GM12878 (cell line): ENCODE measurements around the gene GLT1D1. TPM values are rescaled to one million over a fixed set of nuclear protein-coding genes. Genes with fewer than 3 reads are reported as not detected.

Experiments used
- ATAC-seq: fragments of 200-7000 bp; cut with Tn5 transposase; 3 replicates; pipeline ENCODE4 v1.9.1; 2020; ENCODE audit warnings: mild to moderate bottlenecking, moderate library complexity
- BruUV-seq: library from RNA; stranded (reverse); fragments of 400-500 nt; replicated peaks from 2 replicates; lab custom pipeline; 2021; lab: Mats Ljungman, UMichigan
- CTCF ChIA-PET: fragments of 300-600 bp; sonication (Branson Sonifier 250); formaldehyde crosslinking; extraction: SDS; loops from one replicate; lab custom pipeline; 2021; ENCODE audit warnings: inconsistent platforms; lab: Yijun Ruan, JAX
- POLR2A ChIA-PET: fragments of 350-600 bp; formaldehyde crosslinking; extraction: SDS; loops from one replicate; lab custom pipeline; 2021; ENCODE audit warnings: inconsistent platforms; lab: Charles Lee
- RAD21 ChIA-PET: fragments of 300-600 bp; sonication (Branson Sonifier 250); formaldehyde crosslinking; loops from one replicate; lab custom pipeline; 2023; ENCODE audit warnings: antibody characterized with exemption; ENCODE audit not compliant: unreplicated experiment; lab: Charles Lee
- SMC1A ChIA-PET: fragments of 300-600 bp; sonication (Branson Sonifier 250); formaldehyde crosslinking; loops from one replicate; lab custom pipeline; 2023; ENCODE audit not compliant: unreplicated experiment, uncharacterized antibody; lab: Charles Lee
- DNase-seq: peaks from one replicate; pipeline ENCODE4 v3.0.0-alpha.2; 2011; ENCODE audit warnings: low read depth, low spot score
- FAIRE-seq: peaks from 3 replicates; lab custom pipeline; 2011; peaks lifted over from hg19 to GRCh38; lab: Jason Lieb, UNC
- H2AFZ ChIP-seq: 2 replicates; pipeline ENCODE4 v1.6.0; 2011; ENCODE audit warnings: low read depth, low read length, control low read depth; ENCODE audit not compliant: control insufficient read depth
- H3K27ac ChIP-seq: 2 replicates; pipeline ENCODE4 v1.5.1; 2011; ENCODE audit warnings: control low read depth; ENCODE audit not compliant: control insufficient read depth, insufficient read depth
- H3K27me3 ChIP-seq, 2 experiments: replicated peaks in 1 of 2; 2 replicates each; pipeline versions ENCODE4 v1.6.0 to v1.6.1; 2011; ENCODE audit warnings: low read length in 1 of 2; ENCODE audit not compliant: control insufficient read depth in 2 of 2, insufficient read depth in 2 of 2
- H3K36me3 ChIP-seq, 2 experiments: 2 replicates each; pipeline ENCODE4 v1.5.1; 2011; ENCODE audit warnings: low read length in 1 of 2; ENCODE audit not compliant: control insufficient read depth in 2 of 2, insufficient read depth in 2 of 2
- H3K4me1 ChIP-seq: 2 replicates; pipeline ENCODE4 v1.6.1; 2011; ENCODE audit warnings: mild to moderate bottlenecking, low read length, moderate library complexity, mixed read lengths; ENCODE audit not compliant: control insufficient read depth, insufficient read depth
- H3K4me2 ChIP-seq: 2 replicates; pipeline ENCODE4 v1.6.0; 2011; ENCODE audit warnings: control low read depth; ENCODE audit not compliant: control insufficient read depth, insufficient read depth
- H3K4me3 ChIP-seq: fragments of 200-600 bp; sonication (generic); 2 replicates; pipeline ENCODE4 v1.5.1; 2016
- H3K79me2 ChIP-seq: 2 replicates; pipeline ENCODE4 v1.6.0; 2011; ENCODE audit warnings: low read length; ENCODE audit not compliant: control insufficient read depth, insufficient read depth
- H3K9ac ChIP-seq: 2 replicates; pipeline ENCODE4 v1.8.0; 2011; ENCODE audit warnings: low read length, control low read depth, mixed read lengths; ENCODE audit not compliant: control insufficient read depth, insufficient read depth
- H3K9me3 ChIP-seq: replicated peaks from 3 replicates; pipeline ENCODE4 v1.5.1; 2011; ENCODE audit warnings: mild to moderate bottlenecking, low read length; ENCODE audit not compliant: control insufficient read depth, insufficient read depth
- H4K20me1 ChIP-seq: 2 replicates; pipeline ENCODE4 v1.6.0; 2011; ENCODE audit not compliant: control insufficient read depth, insufficient read depth
- BHLHE40 ChIP-seq, 2 experiments: fragments of 450-650 bp in 1 of 2; IDR thresholded peaks; 2 replicates each; pipeline ENCODE4 v1.6.1; 2011 to 2017; ENCODE audit warnings: low read depth in 2 of 2, borderline replicate concordance in 1 of 2, improper control_type of control experiment in 1 of 2, low read length in 1 of 2, mild to moderate bottlenecking in 1 of 2
- BMI1 ChIP-seq: fragments of 450-650 bp; IDR thresholded peaks from 2 replicates; pipeline ENCODE4 v1.6.1; 2016; ENCODE audit warnings: mild to moderate bottlenecking, moderate library complexity, borderline replicate concordance
- ETV6 ChIP-seq, 2 experiments: fragments of 450-650 bp in 1 of 2; IDR thresholded peaks in 1 of 2; conservative IDR thresholded peaks in 1 of 2; 2 replicates each; pipeline ENCODE4 v1.6.1; 2014; ENCODE audit warnings: antibody characterized with exemption in 1 of 2, borderline replicate concordance in 1 of 2, low read depth in 1 of 2, mild to moderate bottlenecking in 1 of 2, moderate library complexity in 1 of 2
- IKZF2 ChIP-seq, 2 experiments: fragments of 450-650 bp; IDR thresholded peaks; 2 replicates each; pipeline ENCODE4 v1.6.1; 2017; ENCODE audit warnings: mild to moderate bottlenecking in 2 of 2, moderate library complexity in 2 of 2
- MLLT1 ChIP-seq: fragments of 450-650 bp; IDR thresholded peaks from 2 replicates; pipeline ENCODE4 v1.6.1; 2016; ENCODE audit warnings: mild to moderate bottlenecking
- MYC ChIP-seq: IDR thresholded peaks from 2 replicates; pipeline ENCODE4 v1.6.1; 2011; ENCODE audit warnings: mild to moderate bottlenecking, low read length, moderate library complexity, inconsistent platforms; ENCODE audit not compliant: insufficient read depth, insufficient replicate concordance, insufficient read length, severe bottlenecking
- PML ChIP-seq: IDR thresholded peaks from 2 replicates; pipeline ENCODE4 v1.6.1; 2012; ENCODE audit warnings: low read length, inconsistent platforms
- RELB ChIP-seq: fragments of 450-650 bp; IDR thresholded peaks from 2 replicates; pipeline ENCODE4 v1.6.1; 2017; ENCODE audit warnings: low read depth, mild to moderate bottlenecking, moderate library complexity
- SPI1 ChIP-seq: IDR thresholded peaks from 2 replicates; pipeline ENCODE4 v1.6.1; 2011; ENCODE audit warnings: low read depth, mild to moderate bottlenecking, low read length, moderate library complexity, borderline replicate concordance; ENCODE audit not compliant: insufficient read depth
- SREBF1 ChIP-seq: IDR thresholded peaks from 2 replicates; pipeline ENCODE4 v1.6.1; 2012; ENCODE audit warnings: mild to moderate bottlenecking, low read length
- YBX1 ChIP-seq: fragments of 450-650 bp; IDR thresholded peaks from 2 replicates; pipeline ENCODE4 v1.6.1; 2016; ENCODE audit warnings: antibody characterized with exemption
- ZBTB33 ChIP-seq: fragments of 450-650 bp; IDR thresholded peaks from 2 replicates; pipeline ENCODE4 v1.6.1; 2017; ENCODE audit warnings: mild to moderate bottlenecking
- ZNF274 ChIP-seq: IDR thresholded peaks from one replicate; pipeline ENCODE4 v1.8.0; 2011; ENCODE audit not compliant: insufficient read length, insufficient read depth
- ZNF622 ChIP-seq: fragments of 450-650 bp; IDR thresholded peaks from 2 replicates; pipeline ENCODE4 v1.6.1; 2017; ENCODE audit warnings: mild to moderate bottlenecking, inconsistent platforms
- ZSCAN29 ChIP-seq: fragments of 450-650 bp; IDR thresholded peaks from 2 replicates; pipeline ENCODE4 v1.6.1; 2017; ENCODE audit warnings: mild to moderate bottlenecking, moderate library complexity
- WGBS: methylation state at CpG from one replicate; pipeline ENCODE4 v1.1.6; 2016; ENCODE audit warnings: low lambda C conversion rate; ENCODE audit not compliant: insufficient replicate concordance, insufficient coverage; ENCODE audit errors: missing lambda C conversion rate; 5-methylcytosine and 5-hydroxymethylcytosine counted together
- in situ Hi-C: fragments of 300-500 bp; cut with MboI; formaldehyde crosslinking; loops from 9 replicates; pipeline ENCODE4 v1.14.3; 2018; ENCODE audit warnings: mixed read lengths
- intact Hi-C: fragments of 100-400 bp; cut with micrococcal nuclease; formaldehyde crosslinking; loops from one replicate; pipeline ENCODE4 v1.14.2; 2022; ENCODE audit not compliant: unreplicated experiment
- polyA plus RNA-seq, 11 experiments: library from polyadenylated mRNA; depleted of rRNA in 4 of 11; unstranded in 6 of 11; stranded (reverse) in 5 of 11; fragments of >200 nt; fragmentation: Nextera tagmentation in 4 of 11; fragmentation: Illumina TruSeq in 1 of 11; extraction: Ambion mirVana in 4 of 11; extraction: Trizol in 1 of 11; gene quantifications; 1 replicate in 1 of 11; 2 replicates in 10 of 11; pipeline versions ENCODE4 v1.2.1 to v1.2.3, GENCODE V29; 2011 to 2016; ENCODE audit warnings: inconsistent platforms in 2 of 11, missing spikeins in 2 of 11, low read depth in 1 of 11
- total RNA-seq, 4 experiments: library from RNA; depleted of rRNA in 3 of 4; stranded (reverse); fragments of >200 nt in 3 of 4; fragmentation: Illumina TruSeq in 1 of 4; extraction: Trizol in 1 of 4; gene quantifications; 2 replicates each; pipeline versions ENCODE4 v1.2.1 to v1.2.3, GENCODE V29; 2013 to 2021

GLT1D1 gene
- total and polyA plus RNA-seq, 10 of the 15 experiments (the other 5 are each of a cell fraction or from before 2014, with no cell fraction given): 0.42 to 62.8 (median 3.0) TPM

GRCh38 chr12:128918481-128919260, 65.4 kb downstream of the GLT1D1 start:
- CTCF ChIA-PET: interaction anchor here (0.7 to 0.8 kb wide), 2 partner anchors 18 to 137 kb away, joined by 3 read pairs; no protein-coding TSS in a partner anchor
- FAIRE-seq (no peak), DNase-seq (no peak), ATAC-seq (no peak)
- no peaks in the 10 kb centered on the region for H3K27me3 ChIP-seq
- H3K9me3 ChIP-seq: no peaks in the 10 kb centered on the region
- in situ Hi-C loops: no loop called here
- POLR2A ChIA-PET: no interaction called here
- H3K27ac ChIP-seq: no peak overlapping the region
- H3K4me3 ChIP-seq: no peak overlapping the region
- no peaks in the 10 kb centered on the region for H4K20me1 ChIP-seq
- intact Hi-C loops: no loop called here
- H3K4me2 ChIP-seq: no peak overlapping the region
- H2AFZ ChIP-seq: no peak overlapping the region
- no peaks in the 10 kb centered on the region for H3K79me2 ChIP-seq
- TF ChIP-seq ZNF622: no peak
- TF ChIP-seq RELB: no peak
- no peak for TF ChIP-seq PML
- TF ChIP-seq ZBTB33: no peak
- TF ChIP-seq SPI1: no peak
- no peak for TF ChIP-seq BMI1
- TF ChIP-seq SREBF1: no peak
- TF ChIP-seq YBX1: no peak
- no peak for TF ChIP-seq MLLT1
- TF ChIP-seq ZNF274: no peak
- TF ChIP-seq IKZF2 (IDR thresholded peaks at IDR 0.05): no peak
- no peak for TF ChIP-seq BHLHE40 (IDR thresholded peaks at IDR 0.05; ENCODE audit: borderline replicate concordance in 1 of 2, low read depth in 2 of 2, low read length in 1 of 2)
- TF ChIP-seq ETV6 (conservative IDR thresholded peaks at IDR 0.05 in 1 of 2, IDR thresholded peaks at IDR 0.05 in 1 of 2; ENCODE audit: borderline replicate concordance in 1 of 2, low read depth in 1 of 2): no peak
- TF ChIP-seq ZSCAN29: no peak
- no peak for TF ChIP-seq MYC
- WGBS: 46% methylated on average over 13 of the region's 13 CpGs
- H3K9ac ChIP-seq: no peak overlapping the region
- SMC1A ChIA-PET: interaction anchor here (1.4 to 5.6 kb wide), 2 partner anchors 89 to 136 kb away, joined by 5 to 36 read pairs; no protein-coding TSS in a partner anchor
- H3K36me3 ChIP-seq: peaks cover 0 to 3% of the 10 kb centered on the region in 2 experiments; a peak in 1 of 4 replicates
- peaks cover 9% of the 10 kb centered on the region; the same call in 1 of the 2 replicates for H3K4me1 ChIP-seq
- no TSS peak for BruUV-seq
- RAD21 ChIA-PET: interaction anchor here (1.2 to 1.7 kb wide), 2 partner anchors 48 to 51 kb away, joined by 4 read pairs; no protein-coding TSS in a partner anchor
